GM23338 (cell line): ENCODE results near the gene CTBP2. TPM values are rescaled to one million over a fixed set of nuclear protein-coding genes. Genes with fewer than 3 reads are reported as not detected.

Source experiments
- ATAC-seq: fragments of 200-7000 bp; cut with Tn5 transposase; 3 replicates; pipeline ENCODE4 v1.9.1; 2020
- DNase-seq: peaks from one replicate; pipeline ENCODE4 v3.0.0-alpha.2; 2015; ENCODE audit warnings: low spot score
- H2AFZ ChIP-seq: fragments of 200-600 bp; sonication (generic); 2 replicates; pipeline ENCODE4 v1.8.0; 2016; ENCODE audit warnings: antibody characterized with exemption, mild to moderate bottlenecking, moderate library complexity
- H3F3A ChIP-seq: fragments of 200-600 bp; sonication (generic); replicated peaks from 2 replicates; pipeline ENCODE4 v1.8.0; 2017; ENCODE audit warnings: antibody characterized with exemption, mixed run types, low read depth
- H3K27ac ChIP-seq: fragments of 200-600 bp; sonication (generic); 2 replicates; pipeline ENCODE4 v1.6.1; 2016; ENCODE audit warnings: low read depth
- H3K27me3 ChIP-seq: fragments of 200-600 bp; sonication (generic); 2 replicates; pipeline ENCODE4 v1.8.0; 2016; ENCODE audit warnings: mild to moderate bottlenecking, mixed run types, moderate library complexity; ENCODE audit not compliant: insufficient read depth
- H3K36me3 ChIP-seq: fragments of 200-600 bp; sonication (generic); 2 replicates; pipeline ENCODE4 v1.8.0; 2016; ENCODE audit warnings: mild to moderate bottlenecking; ENCODE audit not compliant: insufficient read depth
- H3K4me1 ChIP-seq: fragments of 200-600 bp; sonication (generic); 2 replicates; pipeline ENCODE4 v1.8.0; 2016; ENCODE audit warnings: mild to moderate bottlenecking, moderate library complexity; ENCODE audit not compliant: insufficient read depth
- H3K4me2 ChIP-seq: fragments of 200-600 bp; sonication (generic); 2 replicates; pipeline ENCODE4 v1.7.1; 2017; ENCODE audit warnings: mixed run types
- H3K4me3 ChIP-seq: fragments of 200-600 bp; sonication (generic); 2 replicates; pipeline ENCODE4 v1.6.1; 2016; ENCODE audit warnings: mixed run types
- H3K79me2 ChIP-seq: fragments of 200-600 bp; sonication (generic); replicated peaks from 2 replicates; pipeline ENCODE4 v1.8.0; 2017; ENCODE audit warnings: mild to moderate bottlenecking; ENCODE audit not compliant: insufficient read depth
- H3K9me2 ChIP-seq: fragments of 200-600 bp; sonication (generic); 2 replicates; pipeline ENCODE4 v1.8.0; 2017; ENCODE audit not compliant: insufficient read depth
- H4K20me1 ChIP-seq: fragments of 200-600 bp; sonication (generic); replicated peaks from 2 replicates; pipeline ENCODE4 v1.8.0; 2017; ENCODE audit warnings: mild to moderate bottlenecking; ENCODE audit not compliant: insufficient read depth
- H3K27ac Mint-ChIP-seq: 2 replicates; pipeline ENCODE4 v1.8.0; 2020; ENCODE audit warnings: inconsistent platforms, mild to moderate bottlenecking, moderate library complexity, mixed read lengths
- H3K27me3 Mint-ChIP-seq: 3 replicates; pipeline ENCODE4 v1.8.0; 2022; ENCODE audit warnings: low read depth, mild to moderate bottlenecking, moderate library complexity, mixed read lengths, inconsistent platforms; ENCODE audit not compliant: insufficient read depth, poor library complexity
- H3K36me3 Mint-ChIP-seq: 3 replicates; pipeline ENCODE4 v1.8.0; 2021; ENCODE audit warnings: low read depth, mild to moderate bottlenecking, inconsistent platforms, moderate library complexity, mixed read lengths
- H3K4me1 Mint-ChIP-seq: 3 replicates; pipeline ENCODE4 v1.8.0; 2020; ENCODE audit warnings: mild to moderate bottlenecking, inconsistent platforms, mixed read lengths
- H3K4me3 Mint-ChIP-seq: 3 replicates; pipeline ENCODE4 v1.8.0; 2021; ENCODE audit warnings: moderate library complexity, mild to moderate bottlenecking, inconsistent platforms, mixed read lengths
- H3K9me3 Mint-ChIP-seq: 3 replicates; pipeline ENCODE4 v1.8.0; 2020; ENCODE audit warnings: moderate library complexity, mild to moderate bottlenecking, inconsistent platforms, mixed read lengths
- EZH2phosphoT487 ChIP-seq: fragments of 200-600 bp; sonication (generic); IDR thresholded peaks from one replicate; pipeline ENCODE4 v1.8.1; 2018; ENCODE audit warnings: antibody characterized with exemption; ENCODE audit not compliant: unreplicated experiment
- NANOG ChIP-seq: IDR thresholded peaks from 2 replicates; pipeline ENCODE4 v1.6.1; 2016; ENCODE audit warnings: antibody characterized with exemption, borderline replicate concordance
- POLR2AphosphoS5 ChIP-seq: IDR thresholded peaks from 2 replicates; pipeline ENCODE4 v1.6.1; 2016; ENCODE audit warnings: antibody characterized with exemption, low read depth
- STAT1 ChIP-seq: IDR thresholded peaks from one replicate; pipeline ENCODE4 v1.6.1; 2016; ENCODE audit warnings: antibody characterized with exemption; ENCODE audit not compliant: unreplicated experiment
- ZNF331 ChIP-seq: fragments of 250-450 bp; sonication (Bioruptor Pico); IDR thresholded peaks from 2 replicates; pipeline ENCODE4 v1.5.0; 2020; ENCODE audit warnings: low read depth, mild to moderate bottlenecking, moderate library complexity
- polyA plus RNA-seq: library from polyadenylated mRNA; unstranded; fragments of >200 nt; fragmentation: Nextera tagmentation; extraction: Ambion mirVana; gene quantifications from 2 replicates; pipeline ENCODE4 v1.2.1, GENCODE V29; 2016
- total RNA-seq: library from RNA; depleted of rRNA; stranded (reverse); fragments of >200 nt; shearing (Covaris generic); gene quantifications from 2 replicates; pipeline ENCODE4 v1.2.3, GENCODE V29; 2014
- TF ChIP-seq, protein P1 (sequence below): fragments of 250-450 bp; sonication (Bioruptor Pico); IDR thresholded peaks from 2 replicates; pipeline ENCODE4 v1.5.0; 2020; ENCODE audit warnings: mild to moderate bottlenecking, moderate library complexity
- TF ChIP-seq, protein P2 (sequence below), 2 experiments: fragments of 200-600 bp in 1 of 2; sonication (generic) in 1 of 2; conservative IDR thresholded peaks; 2 replicates each; pipeline versions ENCODE4 v1.5.1 to v1.6.1; 2016 to 2017; ENCODE audit warnings: antibody characterized with exemption in 2 of 2, low read depth in 2 of 2, mild to moderate bottlenecking in 2 of 2, moderate library complexity in 1 of 2
- TF ChIP-seq, protein P3 (sequence below): IDR thresholded peaks from one replicate; pipeline ENCODE4 v1.6.1; 2018; ENCODE audit warnings: antibody characterized with exemption; ENCODE audit not compliant: unreplicated experiment

CTBP2 gene
- total and polyA plus RNA-seq, 2 experiments from 2014 or later, result 133 to 265 TPM

DNA sequence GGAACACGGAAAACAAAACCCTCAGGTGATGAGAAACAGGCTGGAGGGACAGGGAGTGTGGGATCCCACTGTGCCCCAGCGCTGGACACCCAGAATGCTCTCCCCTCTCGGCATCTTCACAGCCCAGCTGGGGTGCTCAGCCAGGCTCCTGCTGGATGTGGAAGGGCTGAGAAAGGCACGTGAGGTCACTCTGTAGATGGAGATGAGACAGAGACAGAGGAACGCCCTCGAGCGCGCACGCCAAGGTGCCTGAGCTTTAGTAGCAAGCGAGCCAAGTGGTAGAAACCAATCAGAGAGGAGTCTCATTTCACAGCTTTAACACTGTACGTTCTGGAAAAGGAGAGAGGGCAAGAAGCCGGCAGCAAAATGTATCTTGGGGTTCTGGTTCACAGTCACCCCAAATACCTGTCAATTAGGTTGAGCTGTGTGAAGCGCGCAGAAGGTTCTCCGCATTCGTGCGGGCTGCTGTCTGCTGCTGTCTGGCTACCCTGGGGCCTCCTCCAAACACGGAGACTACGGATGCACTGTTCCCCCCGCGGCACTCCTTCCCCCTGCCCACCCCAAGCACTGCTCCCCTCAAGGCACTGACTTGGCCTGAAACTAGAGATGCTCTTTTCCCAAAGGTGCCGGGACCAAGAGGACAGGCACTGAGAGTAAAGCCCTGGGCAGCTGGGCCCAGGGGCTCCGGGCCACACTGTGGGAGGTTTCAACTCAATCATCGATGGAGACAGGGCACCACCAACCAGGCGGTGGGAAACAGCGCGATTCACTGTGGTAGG, 127.0 kb downstream of the CTBP2 start:
- peaks cover 86% of the 10 kb centered on the region for H3K4me1 Mint-ChIP-seq
- peaks cover 70% of the 10 kb centered on the region for H3K4me1 ChIP-seq

More for the DNA sequence above, 127.0 kb downstream of the CTBP2 start:
- TF ChIP-seq, protein P1, sequence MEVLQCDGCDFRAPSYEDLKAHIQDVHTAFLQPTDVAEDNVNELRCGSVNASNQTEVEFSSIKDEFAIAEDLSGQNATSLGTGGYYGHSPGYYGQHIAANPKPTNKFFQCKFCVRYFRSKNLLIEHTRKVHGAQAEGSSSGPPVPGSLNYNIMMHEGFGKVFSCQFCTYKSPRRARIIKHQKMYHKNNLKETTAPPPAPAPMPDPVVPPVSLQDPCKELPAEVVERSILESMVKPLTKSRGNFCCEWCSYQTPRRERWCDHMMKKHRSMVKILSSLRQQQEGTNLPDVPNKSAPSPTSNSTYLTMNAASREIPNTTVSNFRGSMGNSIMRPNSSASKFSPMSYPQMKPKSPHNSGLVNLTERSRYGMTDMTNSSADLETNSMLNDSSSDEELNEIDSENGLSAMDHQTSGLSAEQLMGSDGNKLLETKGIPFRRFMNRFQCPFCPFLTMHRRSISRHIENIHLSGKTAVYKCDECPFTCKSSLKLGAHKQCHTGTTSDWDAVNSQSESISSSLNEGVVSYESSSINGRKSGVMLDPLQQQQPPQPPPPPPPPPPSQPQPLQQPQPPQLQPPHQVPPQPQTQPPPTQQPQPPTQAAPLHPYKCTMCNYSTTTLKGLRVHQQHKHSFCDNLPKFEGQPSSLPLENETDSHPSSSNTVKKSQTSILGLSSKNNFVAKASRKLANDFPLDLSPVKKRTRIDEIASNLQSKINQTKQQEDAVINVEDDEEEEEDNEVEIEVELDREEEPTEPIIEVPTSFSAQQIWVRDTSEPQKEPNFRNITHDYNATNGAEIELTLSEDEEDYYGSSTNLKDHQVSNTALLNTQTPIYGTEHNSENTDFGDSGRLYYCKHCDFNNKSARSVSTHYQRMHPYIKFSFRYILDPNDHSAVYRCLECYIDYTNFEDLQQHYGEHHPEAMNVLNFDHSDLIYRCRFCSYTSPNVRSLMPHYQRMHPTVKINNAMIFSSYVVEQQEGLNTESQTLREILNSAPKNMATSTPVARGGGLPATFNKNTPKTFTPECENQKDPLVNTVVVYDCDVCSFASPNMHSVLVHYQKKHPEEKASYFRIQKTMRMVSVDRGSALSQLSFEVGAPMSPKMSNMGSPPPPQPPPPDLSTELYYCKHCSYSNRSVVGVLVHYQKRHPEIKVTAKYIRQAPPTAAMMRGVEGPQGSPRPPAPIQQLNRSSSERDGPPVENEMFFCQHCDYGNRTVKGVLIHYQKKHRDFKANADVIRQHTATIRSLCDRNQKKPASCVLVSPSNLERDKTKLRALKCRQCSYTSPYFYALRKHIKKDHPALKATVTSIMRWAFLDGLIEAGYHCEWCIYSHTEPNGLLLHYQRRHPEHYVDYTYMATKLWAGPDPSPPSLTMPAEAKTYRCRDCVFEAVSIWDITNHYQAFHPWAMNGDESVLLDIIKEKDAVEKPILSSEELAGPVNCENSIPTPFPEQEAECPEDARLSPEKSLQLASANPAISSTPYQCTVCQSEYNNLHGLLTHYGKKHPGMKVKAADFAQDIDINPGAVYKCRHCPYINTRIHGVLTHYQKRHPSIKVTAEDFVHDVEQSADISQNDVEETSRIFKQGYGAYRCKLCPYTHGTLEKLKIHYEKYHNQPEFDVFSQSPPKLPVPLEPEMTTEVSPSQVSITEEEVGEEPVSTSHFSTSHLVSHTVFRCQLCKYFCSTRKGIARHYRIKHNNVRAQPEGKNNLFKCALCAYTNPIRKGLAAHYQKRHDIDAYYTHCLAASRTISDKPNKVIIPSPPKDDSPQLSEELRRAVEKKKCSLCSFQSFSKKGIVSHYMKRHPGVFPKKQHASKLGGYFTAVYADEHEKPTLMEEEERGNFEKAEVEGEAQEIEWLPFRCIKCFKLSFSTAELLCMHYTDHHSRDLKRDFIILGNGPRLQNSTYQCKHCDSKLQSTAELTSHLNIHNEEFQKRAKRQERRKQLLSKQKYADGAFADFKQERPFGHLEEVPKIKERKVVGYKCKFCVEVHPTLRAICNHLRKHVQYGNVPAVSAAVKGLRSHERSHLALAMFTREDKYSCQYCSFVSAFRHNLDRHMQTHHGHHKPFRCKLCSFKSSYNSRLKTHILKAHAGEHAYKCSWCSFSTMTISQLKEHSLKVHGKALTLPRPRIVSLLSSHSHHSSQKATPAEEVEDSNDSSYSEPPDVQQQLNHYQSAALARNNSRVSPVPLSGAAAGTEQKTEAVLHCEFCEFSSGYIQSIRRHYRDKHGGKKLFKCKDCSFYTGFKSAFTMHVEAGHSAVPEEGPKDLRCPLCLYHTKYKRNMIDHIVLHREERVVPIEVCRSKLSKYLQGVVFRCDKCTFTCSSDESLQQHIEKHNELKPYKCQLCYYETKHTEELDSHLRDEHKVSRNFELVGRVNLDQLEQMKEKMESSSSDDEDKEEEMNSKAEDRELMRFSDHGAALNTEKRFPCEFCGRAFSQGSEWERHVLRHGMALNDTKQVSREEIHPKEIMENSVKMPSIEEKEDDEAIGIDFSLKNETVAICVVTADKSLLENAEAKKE (CRISPR knock-in tag), result no peak
- TF ChIP-seq POLR2AphosphoS5, result no peak
- TF ChIP-seq STAT1, result no peak
- no peak for TF ChIP-seq EZH2phosphoT487
- TF ChIP-seq ZNF331 (CRISPR knock-in tag), result no peak
- TF ChIP-seq NANOG, result no peak
- TF ChIP-seq, protein P2, sequence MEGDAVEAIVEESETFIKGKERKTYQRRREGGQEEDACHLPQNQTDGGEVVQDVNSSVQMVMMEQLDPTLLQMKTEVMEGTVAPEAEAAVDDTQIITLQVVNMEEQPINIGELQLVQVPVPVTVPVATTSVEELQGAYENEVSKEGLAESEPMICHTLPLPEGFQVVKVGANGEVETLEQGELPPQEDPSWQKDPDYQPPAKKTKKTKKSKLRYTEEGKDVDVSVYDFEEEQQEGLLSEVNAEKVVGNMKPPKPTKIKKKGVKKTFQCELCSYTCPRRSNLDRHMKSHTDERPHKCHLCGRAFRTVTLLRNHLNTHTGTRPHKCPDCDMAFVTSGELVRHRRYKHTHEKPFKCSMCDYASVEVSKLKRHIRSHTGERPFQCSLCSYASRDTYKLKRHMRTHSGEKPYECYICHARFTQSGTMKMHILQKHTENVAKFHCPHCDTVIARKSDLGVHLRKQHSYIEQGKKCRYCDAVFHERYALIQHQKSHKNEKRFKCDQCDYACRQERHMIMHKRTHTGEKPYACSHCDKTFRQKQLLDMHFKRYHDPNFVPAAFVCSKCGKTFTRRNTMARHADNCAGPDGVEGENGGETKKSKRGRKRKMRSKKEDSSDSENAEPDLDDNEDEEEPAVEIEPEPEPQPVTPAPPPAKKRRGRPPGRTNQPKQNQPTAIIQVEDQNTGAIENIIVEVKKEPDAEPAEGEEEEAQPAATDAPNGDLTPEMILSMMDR (conservative IDR thresholded peaks at IDR 0.05; ENCODE audit: low read depth in 2 of 2), result no peak
- TF ChIP-seq, protein P3, sequence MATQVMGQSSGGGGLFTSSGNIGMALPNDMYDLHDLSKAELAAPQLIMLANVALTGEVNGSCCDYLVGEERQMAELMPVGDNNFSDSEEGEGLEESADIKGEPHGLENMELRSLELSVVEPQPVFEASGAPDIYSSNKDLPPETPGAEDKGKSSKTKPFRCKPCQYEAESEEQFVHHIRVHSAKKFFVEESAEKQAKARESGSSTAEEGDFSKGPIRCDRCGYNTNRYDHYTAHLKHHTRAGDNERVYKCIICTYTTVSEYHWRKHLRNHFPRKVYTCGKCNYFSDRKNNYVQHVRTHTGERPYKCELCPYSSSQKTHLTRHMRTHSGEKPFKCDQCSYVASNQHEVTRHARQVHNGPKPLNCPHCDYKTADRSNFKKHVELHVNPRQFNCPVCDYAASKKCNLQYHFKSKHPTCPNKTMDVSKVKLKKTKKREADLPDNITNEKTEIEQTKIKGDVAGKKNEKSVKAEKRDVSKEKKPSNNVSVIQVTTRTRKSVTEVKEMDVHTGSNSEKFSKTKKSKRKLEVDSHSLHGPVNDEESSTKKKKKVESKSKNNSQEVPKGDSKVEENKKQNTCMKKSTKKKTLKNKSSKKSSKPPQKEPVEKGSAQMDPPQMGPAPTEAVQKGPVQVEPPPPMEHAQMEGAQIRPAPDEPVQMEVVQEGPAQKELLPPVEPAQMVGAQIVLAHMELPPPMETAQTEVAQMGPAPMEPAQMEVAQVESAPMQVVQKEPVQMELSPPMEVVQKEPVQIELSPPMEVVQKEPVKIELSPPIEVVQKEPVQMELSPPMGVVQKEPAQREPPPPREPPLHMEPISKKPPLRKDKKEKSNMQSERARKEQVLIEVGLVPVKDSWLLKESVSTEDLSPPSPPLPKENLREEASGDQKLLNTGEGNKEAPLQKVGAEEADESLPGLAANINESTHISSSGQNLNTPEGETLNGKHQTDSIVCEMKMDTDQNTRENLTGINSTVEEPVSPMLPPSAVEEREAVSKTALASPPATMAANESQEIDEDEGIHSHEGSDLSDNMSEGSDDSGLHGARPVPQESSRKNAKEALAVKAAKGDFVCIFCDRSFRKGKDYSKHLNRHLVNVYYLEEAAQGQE, result no peak
- no peak for ATAC-seq
- Histone ChIP-seq H3K36me3 (no peaks in the 10 kb centered on the region), H3K4me2 (no peak overlapping the region), H4K20me1 (peaks cover 72% of the 10 kb centered on the region), H2AFZ (no peak overlapping the region), H3K27ac (peak overlapping the region; percentile 4), H3F3A (no peaks in the 10 kb centered on the region; the same call in 1 of the 2 replicates), H3K4me3 (no peak overlapping the region), H3K9me2 (no peaks in the 10 kb centered on the region), H3K79me2 (peaks cover 100% of the 10 kb centered on the region), H3K27me3 (no peaks in the 10 kb centered on the region)
- H3K4me3 Mint-ChIP-seq, result no peak overlapping the region
- peaks cover 46% of the 10 kb centered on the region for H3K27me3 Mint-ChIP-seq
- DNase-seq, result no peak
- H3K36me3 Mint-ChIP-seq, result peaks cover 86% of the 10 kb centered on the region
- 0 out of 2 replicates have a peak overlapping the region, but pooled peaks have one; percentile 52 for H3K27ac Mint-ChIP-seq
- H3K9me3 Mint-ChIP-seq, result no peaks in the 10 kb centered on the region
